ENCODE data around the gene RMRP.
"Not testable (repeated sequence)": the region's sequence is repeated elsewhere in the genome, so short reads cannot be mapped to it uniquely, and the experiment has no call there.

The RMRP gene

GRCh38 chr9:35645736-35646135 is 12.1 kb downstream of the RMRP start:
- FAIRE-seq, result not testable (repeated sequence)

DNA sequence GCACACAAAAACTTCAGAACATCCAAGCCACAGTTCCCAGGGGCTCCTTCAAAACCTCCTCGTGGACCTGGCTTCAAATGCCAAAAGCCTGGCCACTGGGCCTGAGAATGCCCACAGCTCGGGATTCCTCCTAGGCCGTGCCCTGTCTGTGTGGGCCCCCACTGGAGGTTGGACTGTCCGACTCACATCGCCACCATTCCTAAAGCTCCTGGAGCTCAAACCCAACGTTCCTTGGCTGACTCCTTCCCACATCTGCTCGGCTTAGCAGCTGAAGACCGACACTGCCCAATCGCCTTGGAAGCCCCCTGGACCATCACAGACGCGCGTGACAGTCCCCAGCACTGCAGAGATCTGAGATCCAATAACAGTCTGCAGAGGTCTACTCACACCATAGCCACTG is 14.8 kb downstream of the RMRP start:
- FAIRE-seq (no peak), DNase-seq (ENCODE audit: low spot score) (no peak)

More at GRCh38 chr9:35645736-35646135, 12.1 kb downstream of the RMRP start:
- not testable (repeated sequence) for DNase-seq (ENCODE audit: low spot score)

DNA sequence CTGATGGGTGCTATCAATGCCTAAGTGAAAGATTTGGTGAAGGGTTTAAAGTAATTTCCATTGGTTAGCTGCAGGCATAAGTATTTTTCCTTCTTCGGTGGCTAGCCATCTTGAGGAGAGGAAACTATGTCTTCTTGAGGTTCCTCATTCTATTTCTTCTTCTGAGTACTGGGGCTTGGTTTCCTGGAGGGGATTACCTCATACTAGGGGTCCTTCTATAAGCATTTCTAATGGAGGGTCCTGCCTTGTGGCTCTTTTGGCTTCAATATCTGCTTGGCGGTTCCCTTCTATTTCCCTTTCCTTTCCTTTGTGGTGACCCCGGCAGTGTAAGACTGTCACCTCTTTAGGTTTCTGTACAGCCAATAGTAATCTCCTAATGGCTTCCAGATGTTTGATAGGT is 16.3 kb downstream of the RMRP start:
- not testable (repeated sequence) for FAIRE-seq

DNA sequence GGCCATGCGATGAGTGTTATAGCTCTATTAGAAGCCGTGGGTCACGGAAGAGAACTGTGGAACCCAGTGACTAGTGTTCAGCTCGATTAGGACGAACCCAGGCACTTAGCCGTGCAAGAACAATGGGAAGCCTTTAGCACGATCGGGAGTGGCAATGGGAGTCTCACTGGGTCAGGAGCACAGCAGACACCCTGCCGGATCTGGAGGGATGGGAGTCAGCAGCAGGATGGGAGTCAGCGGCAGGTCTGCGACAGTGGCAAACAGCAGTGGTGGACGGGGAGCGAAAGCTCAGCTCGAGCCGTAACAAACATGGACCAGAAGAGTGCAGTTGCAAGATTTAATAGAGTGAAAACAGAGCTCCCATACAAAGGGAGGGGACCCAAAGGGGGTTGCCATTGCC is 17.4 kb downstream of the RMRP start:
- not testable (repeated sequence) for DNase-seq (ENCODE audit: low spot score); FAIRE-seq

More for the DNA sequence above, 16.3 kb downstream of the RMRP start:
- DNase-seq (ENCODE audit: low spot score), result not testable (repeated sequence)

GRCh38 chr9:35639631-35640030 is 18.2 kb downstream of the RMRP start:
- DNase-seq (ENCODE audit: low spot score), result no peak
- no peak for FAIRE-seq

GRCh38 chr9:35639225-35639624 is 18.6 kb downstream of the RMRP start:
- DNase-seq (ENCODE audit: low spot score); FAIRE-seq: not testable (repeated sequence)

GRCh38 chr9:35638751-35639150 is 19.1 kb downstream of the RMRP start:
- not testable (repeated sequence) for DNase-seq (ENCODE audit: low spot score); FAIRE-seq

- DNase-seq (ENCODE audit: low spot score); FAIRE-seq: not testable (repeated sequence)
Measured at GRCh38 chr9:35637427-35637955, 20.3 kb downstream of the RMRP start.

DNA sequence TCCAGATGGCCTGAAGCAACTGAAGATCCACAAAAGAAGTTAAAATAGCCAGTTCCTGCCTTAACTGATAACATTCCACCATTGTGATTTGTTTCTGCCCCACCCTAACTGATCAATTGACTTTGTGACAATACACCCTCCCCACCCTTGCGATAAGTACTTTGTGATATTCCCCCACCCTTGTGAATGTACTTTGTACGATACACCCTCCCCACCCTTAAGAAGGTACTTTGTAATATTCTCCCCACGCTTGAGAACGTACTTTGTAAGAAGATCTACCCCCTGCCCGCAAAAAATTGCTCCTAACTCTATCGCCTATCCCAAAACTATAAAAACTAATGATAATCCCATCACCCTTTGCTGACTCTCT is 21.0 kb downstream of the RMRP start:
- DNase-seq (ENCODE audit: low spot score); FAIRE-seq: not testable (repeated sequence)

GRCh38 chr9:35636135-35636876 is 21.5 kb downstream of the RMRP start:
- no peak for DNase-seq (ENCODE audit: low spot score)
- no peak for FAIRE-seq

GRCh38 chr9:35635730-35636129 is 22.1 kb downstream of the RMRP start:
- FAIRE-seq, result no peak

GRCh38 chr9:35629597-35629996 is 28.2 kb downstream of the RMRP start:
- FAIRE-seq, result no peak

More at GRCh38 chr9:35635730-35636129, 22.1 kb downstream of the RMRP start:
- DNase-seq (ENCODE audit: low spot score), result no peak

DNA sequence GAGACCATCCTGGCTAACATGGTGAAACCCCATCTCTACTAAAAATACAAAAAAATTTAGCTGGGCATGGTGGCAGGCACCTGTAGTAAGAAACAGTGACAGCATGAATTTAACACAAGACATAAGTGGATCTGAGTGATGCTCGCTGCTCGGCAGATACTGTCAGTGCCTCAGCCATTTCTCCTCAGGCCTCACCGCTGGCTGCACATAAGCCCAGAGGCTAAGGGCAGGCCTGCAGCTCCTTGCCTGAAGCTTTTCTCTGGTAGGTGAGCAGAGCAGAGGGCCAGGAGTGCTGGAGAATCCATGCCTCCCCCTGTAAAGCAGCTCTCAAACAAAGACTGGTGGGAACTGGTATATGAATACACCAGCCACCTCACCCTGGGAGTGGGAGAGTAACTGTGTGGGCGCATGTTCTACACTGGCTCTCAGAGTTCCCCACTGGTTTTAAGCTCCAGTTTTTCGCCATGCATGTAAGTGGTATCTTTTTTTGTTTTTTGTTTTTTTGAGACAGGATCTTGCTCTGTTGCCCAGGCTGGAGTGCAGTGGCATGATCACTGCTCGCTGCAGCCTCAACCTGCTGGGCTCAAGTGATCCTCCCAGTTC is 29.3 kb downstream of the RMRP start:
- FAIRE-seq, result no peak

More at GRCh38 chr9:35629597-35629996, 28.2 kb downstream of the RMRP start:
- DNase-seq (ENCODE audit: low spot score), result no peak

DNA sequence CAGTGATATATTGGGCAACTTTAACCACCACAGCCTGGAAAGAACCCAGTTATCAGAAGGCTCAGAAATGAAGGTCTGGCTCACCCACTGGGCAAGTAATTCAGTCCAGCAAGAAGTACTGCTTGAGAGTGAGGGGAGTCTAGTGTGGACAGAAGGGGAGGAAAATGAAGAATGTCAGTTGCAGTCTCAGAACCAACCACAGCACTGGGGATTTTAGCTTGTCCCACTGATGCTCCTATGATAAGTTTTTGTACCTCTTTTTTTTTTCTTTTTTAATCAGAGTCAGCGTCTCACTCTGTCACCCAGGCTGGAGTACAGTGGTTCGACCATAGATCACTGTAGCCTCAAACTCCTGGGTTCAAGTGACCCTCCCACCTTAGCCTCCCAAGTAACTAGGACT is 30.2 kb downstream of the RMRP start:
- DNase-seq (ENCODE audit: low spot score) (no peak), FAIRE-seq (no peak)

More for the DNA sequence above, 29.3 kb downstream of the RMRP start:
- DNase-seq (ENCODE audit: low spot score), result no peak

DNA sequence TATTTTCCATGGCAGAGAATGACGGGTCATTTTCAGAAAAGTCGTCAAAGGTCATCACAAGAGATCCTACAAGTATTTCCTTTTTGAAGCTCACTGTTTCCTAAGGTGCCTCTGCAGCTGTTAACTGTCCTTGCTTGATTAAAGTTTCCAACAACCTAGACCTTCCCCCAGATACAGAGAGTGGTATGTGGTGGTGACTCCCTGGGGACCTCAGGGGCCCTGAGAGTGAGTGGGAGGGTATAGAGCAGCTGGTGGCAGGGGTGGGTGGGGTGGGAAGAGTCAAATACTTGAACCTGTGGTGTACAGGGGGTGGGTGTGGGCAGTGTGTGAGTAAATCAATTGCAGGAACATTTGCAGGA is 38.0 kb downstream of the RMRP start:
- no peak for FAIRE-seq
- no peak for DNase-seq (ENCODE audit: low spot score)

GRCh38 chr9:35618854-35619799 is 38.7 kb downstream of the RMRP start:
- DNase-seq (ENCODE audit: low spot score) (no peak), FAIRE-seq (no peak)

DNA sequence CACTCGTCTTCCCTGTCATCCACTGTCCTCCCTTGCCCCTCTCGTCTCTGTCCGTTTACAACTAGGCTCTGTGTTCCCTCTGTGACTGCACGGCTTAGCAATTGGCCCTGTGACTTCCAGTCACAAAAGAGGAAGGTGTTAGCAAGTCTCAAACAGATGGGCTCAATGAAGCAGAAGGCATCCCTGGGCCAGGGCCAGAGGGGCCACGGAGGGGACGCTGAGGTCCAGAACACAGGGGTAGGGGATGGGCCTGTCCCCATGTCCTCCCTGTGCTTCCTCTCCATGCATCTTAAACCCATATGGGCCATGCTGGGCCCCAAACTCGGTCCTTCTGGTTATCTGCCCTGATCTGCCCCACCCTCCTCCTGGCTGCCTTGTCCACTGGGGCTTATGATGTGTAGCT is 39.5 kb downstream of the RMRP start, which contains the start of gene CD72:
Gene CD72, minus strand, starts transcription at position 89 of the 403 bp plus-strand sequence. CDS start 110 bp downstream, outside the sequence.
- no peak for FAIRE-seq
- no peak for DNase-seq (ENCODE audit: low spot score)

- DNase-seq (ENCODE audit: low spot score) (no peak), FAIRE-seq (no peak)
Measured at GRCh38 chr9:35617548-35617947, 40.3 kb downstream of the RMRP start.

- FAIRE-seq, result no peak
- no peak for DNase-seq (ENCODE audit: low spot score)
Measured at GRCh38 chr9:35616681-35617459, 40.9 kb downstream of the RMRP start.

DNA sequence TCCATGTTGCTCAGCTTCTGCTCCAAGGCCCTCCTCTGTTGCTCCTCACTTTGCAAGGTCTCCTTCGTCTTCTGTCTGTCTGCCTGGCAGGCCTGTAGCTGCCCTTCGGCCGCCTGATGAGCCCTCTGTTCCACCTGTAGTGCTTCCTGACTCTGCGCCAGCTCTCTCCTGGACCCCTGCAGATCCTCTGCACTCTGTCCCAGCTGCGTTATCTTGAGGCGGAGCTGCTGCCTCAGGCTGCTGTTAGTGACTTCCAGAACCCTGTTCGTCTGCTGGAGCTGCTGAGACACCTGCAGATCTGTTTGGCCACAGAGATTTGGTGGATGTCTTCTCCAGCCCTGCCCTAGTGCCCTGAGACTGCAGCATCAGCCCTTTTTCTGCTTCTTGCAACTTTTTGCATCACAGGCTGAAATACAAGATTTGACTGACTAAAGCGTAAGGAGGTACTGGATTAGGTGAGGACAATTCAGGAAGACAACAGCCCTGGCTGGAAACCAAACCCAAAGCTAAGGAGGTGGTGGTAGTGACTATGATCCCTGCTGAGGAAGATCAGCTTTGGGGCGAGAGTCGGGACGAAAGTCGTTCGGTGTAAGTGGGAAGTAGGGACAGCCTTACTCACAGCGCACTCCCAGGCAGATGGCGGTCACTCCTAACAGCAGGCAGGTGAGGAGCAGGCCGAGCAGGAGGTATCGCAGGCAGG is 41.7 kb downstream of the RMRP start:
- FAIRE-seq (no peak), DNase-seq (ENCODE audit: low spot score) (no peak)
